WTC11 (cell line): ENCODE measurements around the gene NR2F6. TPM values are rescaled to one million over a fixed set of nuclear protein-coding genes. Genes with fewer than 3 reads are reported as not detected.

Experiments used
- ATAC-seq: fragments of 200-7000 bp; cut with Tn5 transposase; 2 replicates; pipeline ENCODE4 v1.10.0; 2021; ENCODE audit warnings: mild to moderate bottlenecking, moderate library complexity
- CTCF ChIA-PET: fragments of 300-600 bp; sonication (Branson Sonifier 250); formaldehyde crosslinking; loops from one replicate; lab custom pipeline; 2021; ENCODE audit warnings: antibody characterized with exemption; lab: Charles Lee
- POLR2A ChIA-PET: fragments of 350-600 bp; sonication (Branson Sonifier 250); formaldehyde crosslinking; loops from one replicate; lab custom pipeline; 2021; ENCODE audit warnings: antibody characterized with exemption; lab: Charles Lee
- DNase-seq: peaks from one replicate; pipeline ENCODE4 v3.0.0; 2021; ENCODE audit warnings: low spot score
- H3K27ac Mint-ChIP-seq: 2 replicates; pipeline ENCODE4 v1.8.0; 2021; ENCODE audit warnings: mixed read lengths
- H3K27me3 Mint-ChIP-seq: 2 replicates; pipeline ENCODE4 v1.8.0; 2021; ENCODE audit warnings: low read depth, mild to moderate bottlenecking, moderate library complexity, mixed read lengths
- H3K36me3 Mint-ChIP-seq: 2 replicates; pipeline ENCODE4 v1.8.0; 2021; ENCODE audit warnings: mixed read lengths
- H3K4me1 Mint-ChIP-seq: 2 replicates; pipeline ENCODE4 v1.8.0; 2022; ENCODE audit warnings: mixed read lengths
- H3K4me3 Mint-ChIP-seq: 2 replicates; pipeline ENCODE4 v1.8.0; 2021; ENCODE audit warnings: mild to moderate bottlenecking, moderate library complexity, mixed read lengths
- H3K9me3 Mint-ChIP-seq: 2 replicates; pipeline ENCODE4 v1.8.0; 2021; ENCODE audit warnings: mixed read lengths
- CBFB ChIP-seq: sonication (generic); formaldehyde crosslinking; IDR thresholded peaks from 2 replicates; pipeline ENCODE4 v1.8.1; 2022; ENCODE audit warnings: mild to moderate bottlenecking, low read depth, missing genetic modification reagents
- CREM ChIP-seq: sonication (generic); formaldehyde crosslinking; IDR thresholded peaks from 2 replicates; pipeline ENCODE4 v1.8.1; 2022; ENCODE audit warnings: mild to moderate bottlenecking, missing genetic modification reagents, moderate library complexity
- FOXK1 ChIP-seq: sonication (generic); formaldehyde crosslinking; IDR thresholded peaks from 2 replicates; pipeline ENCODE4 v1.8.0; 2022; ENCODE audit warnings: mild to moderate bottlenecking, moderate library complexity, missing genetic modification reagents
- FOXP1 ChIP-seq: sonication (generic); formaldehyde crosslinking; IDR thresholded peaks from 2 replicates; pipeline ENCODE4 v1.8.0; 2022; ENCODE audit warnings: missing genetic modification reagents, mild to moderate bottlenecking, moderate library complexity, borderline replicate concordance
- JUN ChIP-seq: sonication (generic); formaldehyde crosslinking; IDR thresholded peaks from 2 replicates; pipeline ENCODE4 v1.8.0; 2023; ENCODE audit warnings: mild to moderate bottlenecking, missing genetic modification reagents
- KAT7 ChIP-seq: sonication (generic); formaldehyde crosslinking; IDR thresholded peaks from 2 replicates; pipeline ENCODE4 v1.8.1; 2023; ENCODE audit warnings: missing genetic modification reagents, mild to moderate bottlenecking, borderline replicate concordance
- NFE2L1 ChIP-seq: sonication (generic); formaldehyde crosslinking; IDR thresholded peaks from 2 replicates; pipeline ENCODE4 v1.8.1; 2023; ENCODE audit warnings: missing genetic modification reagents
- OVOL2 ChIP-seq: fragments of 250-450 bp; sonication (Bioruptor Pico); IDR thresholded peaks from 2 replicates; pipeline ENCODE4 v1.9.0; 2021; ENCODE audit warnings: mild to moderate bottlenecking, borderline replicate concordance
- SP1 ChIP-seq: sonication (generic); formaldehyde crosslinking; conservative IDR thresholded peaks from 2 replicates; pipeline ENCODE4 v1.8.1; 2022; ENCODE audit warnings: missing genetic modification reagents
- TEAD1 ChIP-seq: sonication (generic); formaldehyde crosslinking; IDR thresholded peaks from 2 replicates; pipeline ENCODE4 v1.8.0; 2022; ENCODE audit warnings: mild to moderate bottlenecking, missing genetic modification reagents
- ZNF121 ChIP-seq: sonication (generic); formaldehyde crosslinking; IDR thresholded peaks from 2 replicates; pipeline ENCODE4 v1.8.0; 2023; ENCODE audit warnings: missing genetic modification reagents
- ZNF232 ChIP-seq: sonication (generic); formaldehyde crosslinking; IDR thresholded peaks from 2 replicates; pipeline ENCODE4 v1.8.0; 2022; ENCODE audit warnings: mild to moderate bottlenecking, missing genetic modification reagents
- ZNF416 ChIP-seq: fragments of 250-450 bp; sonication (Bioruptor Pico); IDR thresholded peaks from 2 replicates; pipeline ENCODE4 v1.9.0; 2021; ENCODE audit warnings: mild to moderate bottlenecking, inconsistent platforms
- ZNF423 ChIP-seq: fragments of 250-450 bp; sonication (Bioruptor Pico); IDR thresholded peaks from 2 replicates; pipeline ENCODE4 v2.1.2; 2022; ENCODE audit warnings: mild to moderate bottlenecking, moderate library complexity
- total RNA-seq: library from RNA; stranded (reverse); gene quantifications from 3 replicates; pipeline ENCODE4 v1.2.3, GENCODE V29; 2021
- TF ChIP-seq, protein P1 (sequence below): fragments of 250-450 bp; sonication (Bioruptor Pico); IDR thresholded peaks from 2 replicates; pipeline ENCODE4 v1.9.0; 2021; ENCODE audit warnings: mild to moderate bottlenecking
- TF ChIP-seq, protein P2 (sequence below): sonication (generic); formaldehyde crosslinking; IDR thresholded peaks from 2 replicates; pipeline ENCODE4 v1.8.1; 2022; ENCODE audit warnings: low read depth, mild to moderate bottlenecking, moderate library complexity, missing genetic modification reagents, borderline replicate concordance
- TF ChIP-seq, protein P3 (sequence below): sonication (generic); formaldehyde crosslinking; IDR thresholded peaks from 2 replicates; pipeline ENCODE4 v1.8.0; 2022; ENCODE audit warnings: mild to moderate bottlenecking, missing genetic modification reagents
- TF ChIP-seq, protein P4 (sequence below): fragments of 200-600 bp; IDR thresholded peaks from 2 replicates; pipeline ENCODE4 v1.8.0; 2022; ENCODE audit warnings: antibody characterized with exemption
- TF ChIP-seq, protein P5 (sequence below): sonication (generic); formaldehyde crosslinking; IDR thresholded peaks from 2 replicates; pipeline ENCODE4 v1.8.1; 2023; ENCODE audit warnings: mild to moderate bottlenecking, moderate library complexity, missing genetic modification reagents
- TF ChIP-seq, protein P6 (sequence below): sonication (generic); formaldehyde crosslinking; IDR thresholded peaks from 2 replicates; pipeline ENCODE4 v1.8.0; 2022; ENCODE audit warnings: mild to moderate bottlenecking, missing genetic modification reagents
- TF ChIP-seq, protein P7 (sequence below): fragments of 250-450 bp; sonication (Bioruptor Pico); IDR thresholded peaks from 2 replicates; pipeline ENCODE4 v2.1.2; 2022; ENCODE audit warnings: mild to moderate bottlenecking, moderate library complexity

NR2F6 gene
- total RNA-seq, 1 experiment from 2014 or later = 145 TPM

DNA sequence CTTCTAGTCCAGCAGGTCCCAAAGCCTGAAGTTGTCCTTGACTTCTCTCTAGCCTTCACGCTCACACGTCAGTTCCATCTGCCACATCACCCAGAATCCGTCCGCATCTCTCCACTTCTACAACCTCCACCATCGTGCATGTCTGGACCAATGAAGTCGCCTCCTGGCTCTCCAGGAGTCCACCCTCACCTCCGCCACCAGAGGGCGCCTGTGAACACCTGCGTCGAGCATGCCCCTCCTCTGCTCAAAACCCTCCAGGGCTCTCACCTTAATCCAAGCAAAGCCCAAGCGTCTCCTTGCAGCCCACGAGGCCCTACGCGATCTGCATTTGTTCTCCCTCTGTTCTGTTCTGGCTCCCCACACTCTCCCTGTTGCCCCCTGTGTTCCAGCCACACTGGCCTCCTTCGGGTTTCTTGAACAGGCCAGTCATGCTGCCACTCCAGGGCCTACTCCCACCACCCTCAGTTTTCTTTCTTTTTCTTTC, 15.2 kb upstream of the NR2F6 start (continued):
- TF ChIP-seq, protein P1, sequence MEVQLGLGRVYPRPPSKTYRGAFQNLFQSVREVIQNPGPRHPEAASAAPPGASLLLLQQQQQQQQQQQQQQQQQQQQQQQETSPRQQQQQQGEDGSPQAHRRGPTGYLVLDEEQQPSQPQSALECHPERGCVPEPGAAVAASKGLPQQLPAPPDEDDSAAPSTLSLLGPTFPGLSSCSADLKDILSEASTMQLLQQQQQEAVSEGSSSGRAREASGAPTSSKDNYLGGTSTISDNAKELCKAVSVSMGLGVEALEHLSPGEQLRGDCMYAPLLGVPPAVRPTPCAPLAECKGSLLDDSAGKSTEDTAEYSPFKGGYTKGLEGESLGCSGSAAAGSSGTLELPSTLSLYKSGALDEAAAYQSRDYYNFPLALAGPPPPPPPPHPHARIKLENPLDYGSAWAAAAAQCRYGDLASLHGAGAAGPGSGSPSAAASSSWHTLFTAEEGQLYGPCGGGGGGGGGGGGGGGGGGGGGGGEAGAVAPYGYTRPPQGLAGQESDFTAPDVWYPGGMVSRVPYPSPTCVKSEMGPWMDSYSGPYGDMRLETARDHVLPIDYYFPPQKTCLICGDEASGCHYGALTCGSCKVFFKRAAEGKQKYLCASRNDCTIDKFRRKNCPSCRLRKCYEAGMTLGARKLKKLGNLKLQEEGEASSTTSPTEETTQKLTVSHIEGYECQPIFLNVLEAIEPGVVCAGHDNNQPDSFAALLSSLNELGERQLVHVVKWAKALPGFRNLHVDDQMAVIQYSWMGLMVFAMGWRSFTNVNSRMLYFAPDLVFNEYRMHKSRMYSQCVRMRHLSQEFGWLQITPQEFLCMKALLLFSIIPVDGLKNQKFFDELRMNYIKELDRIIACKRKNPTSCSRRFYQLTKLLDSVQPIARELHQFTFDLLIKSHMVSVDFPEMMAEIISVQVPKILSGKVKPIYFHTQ = no peak
- TF ChIP-seq TEAD1 (CRISPR knock-in tag) (peak; percentile 39; the same call in 1 of the 2 replicates), FOXK1 (CRISPR knock-in tag) (no peak), ZNF423 (CRISPR knock-in tag) (no peak), OVOL2 (CRISPR knock-in tag) (no peak), FOXP1 (CRISPR knock-in tag) (0 out of 2 replicates have a peak, but pooled peaks have one; percentile 33), CREM (CRISPR knock-in tag) (peak; percentile 45; the same call in 1 of the 2 replicates), ZNF121 (CRISPR knock-in tag) (no peak), KAT7 (CRISPR knock-in tag) (no peak)
- TF ChIP-seq, protein P2, sequence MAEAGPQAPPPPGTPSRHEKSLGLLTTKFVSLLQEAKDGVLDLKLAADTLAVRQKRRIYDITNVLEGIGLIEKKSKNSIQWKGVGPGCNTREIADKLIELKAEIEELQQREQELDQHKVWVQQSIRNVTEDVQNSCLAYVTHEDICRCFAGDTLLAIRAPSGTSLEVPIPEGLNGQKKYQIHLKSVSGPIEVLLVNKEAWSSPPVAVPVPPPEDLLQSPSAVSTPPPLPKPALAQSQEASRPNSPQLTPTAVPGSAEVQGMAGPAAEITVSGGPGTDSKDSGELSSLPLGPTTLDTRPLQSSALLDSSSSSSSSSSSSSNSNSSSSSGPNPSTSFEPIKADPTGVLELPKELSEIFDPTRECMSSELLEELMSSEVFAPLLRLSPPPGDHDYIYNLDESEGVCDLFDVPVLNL (CRISPR knock-in tag) = no peak
- TF ChIP-seq, protein P3, sequence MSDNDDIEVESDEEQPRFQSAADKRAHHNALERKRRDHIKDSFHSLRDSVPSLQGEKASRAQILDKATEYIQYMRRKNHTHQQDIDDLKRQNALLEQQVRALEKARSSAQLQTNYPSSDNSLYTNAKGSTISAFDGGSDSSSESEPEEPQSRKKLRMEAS (CRISPR knock-in tag) = peak; percentile 82; the same call in 1 of the 2 replicates
- TF ChIP-seq, protein P4, sequence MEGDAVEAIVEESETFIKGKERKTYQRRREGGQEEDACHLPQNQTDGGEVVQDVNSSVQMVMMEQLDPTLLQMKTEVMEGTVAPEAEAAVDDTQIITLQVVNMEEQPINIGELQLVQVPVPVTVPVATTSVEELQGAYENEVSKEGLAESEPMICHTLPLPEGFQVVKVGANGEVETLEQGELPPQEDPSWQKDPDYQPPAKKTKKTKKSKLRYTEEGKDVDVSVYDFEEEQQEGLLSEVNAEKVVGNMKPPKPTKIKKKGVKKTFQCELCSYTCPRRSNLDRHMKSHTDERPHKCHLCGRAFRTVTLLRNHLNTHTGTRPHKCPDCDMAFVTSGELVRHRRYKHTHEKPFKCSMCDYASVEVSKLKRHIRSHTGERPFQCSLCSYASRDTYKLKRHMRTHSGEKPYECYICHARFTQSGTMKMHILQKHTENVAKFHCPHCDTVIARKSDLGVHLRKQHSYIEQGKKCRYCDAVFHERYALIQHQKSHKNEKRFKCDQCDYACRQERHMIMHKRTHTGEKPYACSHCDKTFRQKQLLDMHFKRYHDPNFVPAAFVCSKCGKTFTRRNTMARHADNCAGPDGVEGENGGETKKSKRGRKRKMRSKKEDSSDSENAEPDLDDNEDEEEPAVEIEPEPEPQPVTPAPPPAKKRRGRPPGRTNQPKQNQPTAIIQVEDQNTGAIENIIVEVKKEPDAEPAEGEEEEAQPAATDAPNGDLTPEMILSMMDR = peak; percentile 96
- TF ChIP-seq, protein P5, sequence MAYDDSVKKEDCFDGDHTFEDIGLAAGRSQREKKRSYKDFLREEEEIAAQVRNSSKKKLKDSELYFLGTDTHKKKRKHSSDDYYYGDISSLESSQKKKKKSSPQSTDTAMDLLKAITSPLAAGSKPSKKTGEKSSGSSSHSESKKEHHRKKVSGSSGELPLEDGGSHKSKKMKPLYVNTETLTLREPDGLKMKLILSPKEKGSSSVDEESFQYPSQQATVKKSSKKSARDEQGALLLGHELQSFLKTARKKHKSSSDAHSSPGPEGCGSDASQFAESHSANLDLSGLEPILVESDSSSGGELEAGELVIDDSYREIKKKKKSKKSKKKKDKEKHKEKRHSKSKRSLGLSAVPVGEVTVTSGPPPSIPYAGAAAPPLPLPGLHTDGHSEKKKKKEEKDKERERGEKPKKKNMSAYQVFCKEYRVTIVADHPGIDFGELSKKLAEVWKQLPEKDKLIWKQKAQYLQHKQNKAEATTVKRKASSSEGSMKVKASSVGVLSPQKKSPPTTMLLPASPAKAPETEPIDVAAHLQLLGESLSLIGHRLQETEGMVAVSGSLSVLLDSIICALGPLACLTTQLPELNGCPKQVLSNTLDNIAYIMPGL (CRISPR knock-in tag) = peak; percentile 26; the same call in 1 of the 2 replicates

DNA sequence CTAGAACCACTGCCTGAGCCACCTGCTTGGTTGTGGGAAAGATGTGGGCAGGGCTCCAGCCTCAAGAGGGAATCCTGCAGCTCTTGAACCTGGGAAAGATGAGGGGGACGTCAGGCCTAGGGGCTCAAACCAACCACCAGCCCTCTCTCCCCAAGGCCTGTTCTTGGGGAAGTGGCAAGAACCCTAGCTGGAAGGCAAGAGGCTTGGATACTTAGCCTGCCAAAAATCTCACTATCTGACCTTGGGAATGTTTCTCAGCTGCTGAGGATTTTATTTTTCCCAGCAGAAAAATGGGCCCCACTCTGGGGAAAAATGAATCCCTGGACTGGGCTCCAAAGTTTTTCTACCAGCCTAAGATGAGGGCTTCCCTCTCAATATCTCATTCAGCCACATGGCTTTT, 14.2 kb upstream of the NR2F6 start:
- H3K27ac Mint-ChIP-seq = no peak overlapping the region
- peaks cover 18% of the 10 kb centered on the region for H3K4me1 Mint-ChIP-seq
- no peak for DNase-seq
- peaks cover 39% of the 10 kb centered on the region for H3K36me3 Mint-ChIP-seq
- POLR2A ChIA-PET = interaction anchor here (1.4 kb wide), 1 partner anchor 12 kb away, joined by 7 read pairs; no protein-coding TSS in a partner anchor
- H3K27me3 Mint-ChIP-seq = peaks cover 7% of the 10 kb centered on the region
- H3K9me3 Mint-ChIP-seq = peaks cover 12% of the 10 kb centered on the region
- CTCF ChIA-PET = interaction anchor here (0.7 to 4.2 kb wide), 9 partner anchors 12 to 54 kb away, joined by 3 to 38 read pairs (median 4); partner anchors contain the start of genes ANKLE1, DDA1 and USE1
- no peak for ATAC-seq
- H3K4me3 Mint-ChIP-seq = no peak overlapping the region
- TF ChIP-seq CBFB (CRISPR knock-in tag) (no peak), SP1 (CRISPR knock-in tag) (no peak), NFE2L1 (CRISPR knock-in tag) (no peak), JUN (CRISPR knock-in tag) (no peak), CREM (CRISPR knock-in tag) (no peak), ZNF232 (CRISPR knock-in tag) (no peak), ZNF416 (CRISPR knock-in tag) (no peak)
- TF ChIP-seq, protein P6, sequence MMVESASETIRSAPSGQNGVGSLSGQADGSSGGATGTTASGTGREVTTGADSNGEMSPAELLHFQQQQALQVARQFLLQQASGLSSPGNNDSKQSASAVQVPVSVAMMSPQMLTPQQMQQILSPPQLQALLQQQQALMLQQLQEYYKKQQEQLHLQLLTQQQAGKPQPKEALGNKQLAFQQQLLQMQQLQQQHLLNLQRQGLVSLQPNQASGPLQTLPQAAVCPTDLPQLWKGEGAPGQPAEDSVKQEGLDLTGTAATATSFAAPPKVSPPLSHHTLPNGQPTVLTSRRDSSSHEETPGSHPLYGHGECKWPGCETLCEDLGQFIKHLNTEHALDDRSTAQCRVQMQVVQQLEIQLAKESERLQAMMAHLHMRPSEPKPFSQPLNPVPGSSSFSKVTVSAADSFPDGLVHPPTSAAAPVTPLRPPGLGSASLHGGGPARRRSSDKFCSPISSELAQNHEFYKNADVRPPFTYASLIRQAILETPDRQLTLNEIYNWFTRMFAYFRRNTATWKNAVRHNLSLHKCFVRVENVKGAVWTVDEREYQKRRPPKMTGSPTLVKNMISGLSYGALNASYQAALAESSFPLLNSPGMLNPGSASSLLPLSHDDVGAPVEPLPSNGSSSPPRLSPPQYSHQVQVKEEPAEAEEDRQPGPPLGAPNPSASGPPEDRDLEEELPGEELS (CRISPR knock-in tag) = no peak
- TF ChIP-seq, protein P1 = no peak
- TF ChIP-seq, protein P7, sequence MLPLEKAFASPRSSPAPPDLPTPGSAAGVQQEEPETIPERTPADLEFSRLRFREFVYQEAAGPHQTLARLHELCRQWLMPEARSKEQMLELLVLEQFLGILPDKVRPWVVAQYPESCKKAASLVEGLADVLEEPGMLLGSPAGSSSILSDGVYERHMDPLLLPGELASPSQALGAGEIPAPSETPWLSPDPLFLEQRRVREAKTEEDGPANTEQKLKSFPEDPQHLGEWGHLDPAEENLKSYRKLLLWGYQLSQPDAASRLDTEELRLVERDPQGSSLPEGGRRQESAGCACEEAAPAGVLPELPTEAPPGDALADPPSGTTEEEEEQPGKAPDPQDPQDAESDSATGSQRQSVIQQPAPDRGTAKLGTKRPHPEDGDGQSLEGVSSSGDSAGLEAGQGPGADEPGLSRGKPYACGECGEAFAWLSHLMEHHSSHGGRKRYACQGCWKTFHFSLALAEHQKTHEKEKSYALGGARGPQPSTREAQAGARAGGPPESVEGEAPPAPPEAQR (CRISPR knock-in tag) = no peak
